ENCODE data around the gene PPM1E. TPM values are rescaled to one million over a fixed set of nuclear protein-coding genes. Genes with fewer than 3 reads are reported as not detected.

Gene PPM1E
- total RNA-seq, 1 donor from 2014 or later: 3.6 TPM

DNA sequence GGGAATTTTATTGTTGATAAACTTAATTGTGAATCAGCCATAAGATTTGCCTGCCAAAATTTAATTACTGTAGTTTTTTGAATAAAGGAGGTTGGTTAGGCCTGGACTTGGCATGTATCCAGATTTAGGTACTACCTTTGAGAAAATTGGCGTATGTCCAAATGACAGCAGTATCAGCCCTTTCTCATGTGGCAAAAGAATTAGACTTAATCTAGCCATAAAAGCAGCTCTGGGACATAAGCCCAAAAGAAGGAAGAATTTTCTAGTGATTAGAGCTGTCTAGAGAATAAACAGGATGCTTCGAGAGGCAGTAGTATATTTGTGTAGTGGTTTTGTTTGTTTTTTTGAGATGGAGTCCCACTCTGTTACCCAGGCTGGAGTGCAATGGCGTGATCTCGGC, 27.7 kb downstream of the PPM1E start:
- no peak for DNase-seq (ENCODE audit: extremely low spot score, unreplicated experiment)
- no peaks in the 10 kb centered on the region for H3K9me3 Mint-ChIP-seq
- H3K27ac Mint-ChIP-seq: no peak overlapping the region
- H3K4me1 Mint-ChIP-seq (ENCODE audit: unreplicated experiment): peaks cover 9% of the 10 kb centered on the region
- TF ChIP-seq CTCF (conservative IDR thresholded peaks at IDR 0.05): no peak
- no peak overlapping the region for H3K4me3 Mint-ChIP-seq
- no peaks in the 10 kb centered on the region for H3K36me3 Mint-ChIP-seq
- no peaks in the 10 kb centered on the region for H3K27me3 Mint-ChIP-seq

- no peak for DNase-seq (ENCODE audit: extremely low spot score, unreplicated experiment)
- Mint-ChIP-seq H3K9me3 (no peaks in the 10 kb centered on the region), H3K27ac (no peak overlapping the region), H3K27me3 (no peaks in the 10 kb centered on the region), H3K4me1 (ENCODE audit: unreplicated experiment) (peaks cover 14% of the 10 kb centered on the region), H3K36me3 (no peaks in the 10 kb centered on the region), H3K4me3 (no peak overlapping the region)
- no peak for TF ChIP-seq CTCF (conservative IDR thresholded peaks at IDR 0.05)
Observed at GRCh38 chr17:58785097-58785496, 29.4 kb downstream of the PPM1E start.

GRCh38 chr17:58786586-58787295, 31.1 kb downstream of the PPM1E start:
- H3K4me1 Mint-ChIP-seq (ENCODE audit: unreplicated experiment): peaks cover 14% of the 10 kb centered on the region
- DNase-seq (ENCODE audit: extremely low spot score, unreplicated experiment): no peak
- TF ChIP-seq CTCF (conservative IDR thresholded peaks at IDR 0.05): no peak
- no peaks in the 10 kb centered on the region for H3K9me3 Mint-ChIP-seq
- H3K4me3 Mint-ChIP-seq: no peak overlapping the region
- H3K27me3 Mint-ChIP-seq: no peaks in the 10 kb centered on the region
- H3K36me3 Mint-ChIP-seq: no peaks in the 10 kb centered on the region
- peak overlapping the region; percentile 16 for H3K27ac Mint-ChIP-seq

DNA sequence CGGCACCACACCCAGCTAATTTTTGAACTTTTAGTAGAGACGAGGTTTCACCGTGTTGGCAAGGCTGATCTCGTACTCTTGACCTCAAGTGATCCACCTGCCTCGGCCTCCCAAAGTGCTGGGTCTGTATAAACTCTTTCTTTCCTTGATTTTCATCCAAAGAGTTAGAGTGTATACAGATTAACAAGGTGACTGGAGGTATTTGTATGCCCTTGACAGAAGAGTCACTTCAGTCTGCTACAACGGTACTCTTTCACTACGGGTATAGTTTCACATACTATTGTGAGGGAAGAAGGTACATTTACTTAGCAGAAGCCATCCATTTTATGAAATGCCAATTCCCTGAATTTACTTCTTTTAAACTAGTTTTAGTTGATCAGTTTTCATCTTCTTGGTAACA, 32.5 kb downstream of the PPM1E start:
- Mint-ChIP-seq H3K27me3 (no peaks in the 10 kb centered on the region), H3K4me1 (ENCODE audit: unreplicated experiment) (peaks cover 14% of the 10 kb centered on the region), H3K27ac (no peak overlapping the region), H3K9me3 (no peaks in the 10 kb centered on the region), H3K36me3 (no peaks in the 10 kb centered on the region), H3K4me3 (no peak overlapping the region)
- no peak for DNase-seq (ENCODE audit: extremely low spot score, unreplicated experiment)
- TF ChIP-seq CTCF (conservative IDR thresholded peaks at IDR 0.05): no peak

DNA sequence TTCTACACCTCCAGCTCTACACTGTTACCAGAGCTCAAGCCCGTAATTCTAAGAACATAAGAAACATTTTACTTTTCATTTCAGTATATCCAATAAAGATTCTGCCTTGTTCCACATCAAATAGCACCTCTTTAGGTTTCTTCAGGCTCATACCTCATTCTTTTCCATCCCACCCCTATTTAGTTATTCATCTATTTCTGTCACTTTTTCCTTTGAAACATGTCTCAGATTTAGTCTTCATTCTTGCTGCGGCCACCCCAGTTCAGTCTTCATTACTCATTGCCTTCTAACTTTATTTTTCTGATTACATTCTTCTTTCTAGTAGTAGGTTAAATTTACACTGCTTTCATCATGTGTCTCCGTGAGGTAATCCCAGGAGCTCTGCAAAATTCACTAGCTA, 33.5 kb downstream of the PPM1E start:
- Mint-ChIP-seq H3K27ac (no peak overlapping the region), H3K27me3 (no peaks in the 10 kb centered on the region), H3K9me3 (no peaks in the 10 kb centered on the region), H3K4me3 (no peak overlapping the region), H3K4me1 (ENCODE audit: unreplicated experiment) (peaks cover 14% of the 10 kb centered on the region), H3K36me3 (no peaks in the 10 kb centered on the region)
- TF ChIP-seq CTCF (conservative IDR thresholded peaks at IDR 0.05): no peak
- no peak for DNase-seq (ENCODE audit: extremely low spot score, unreplicated experiment)
